ENCODE data around the gene CNPY4.

- no peak for TF ChIP-seq SP1 (IDR thresholded peaks at IDR 0.05)
- TF ChIP-seq L3MBTL2 (conservative IDR thresholded peaks at IDR 0.05), result no peak
- TF ChIP-seq PKNOX1 (IDR thresholded peaks at IDR 0.05), result no peak
- TF ChIP-seq FOXM1 (IDR thresholded peaks at IDR 0.05; ENCODE audit: borderline replicate concordance), result no peak
- TF ChIP-seq NFRKB (IDR thresholded peaks at IDR 0.05), result no peak
- no peak for TF ChIP-seq FOXK2 (IDR thresholded peaks at IDR 0.05)
- no peak for TF ChIP-seq TARDBP (IDR thresholded peaks at IDR 0.05)
Observed at GRCh38 chr7:100098913-100099312, 20.5 kb upstream of the CNPY4 start.

All from HEK293T (cell line).